D721Med (cell line): ENCODE measurements around the gene CDH26.

Experiments
- DNase-seq: peaks from one replicate; pipeline ENCODE4 v3.0.0; 2011; ENCODE audit warnings: low spot score; ENCODE audit not compliant: insufficient read length
- FAIRE-seq: peaks from 2 replicates; lab custom pipeline; 2011; peaks lifted over from hg19 to GRCh38; lab: Jason Lieb, UNC
- CTCF ChIP-seq: IDR thresholded peaks from 2 replicates; pipeline ENCODE4 v1.5.1; 2012; ENCODE audit warnings: mild to moderate bottlenecking, control low read depth; ENCODE audit not compliant: insufficient read depth; ENCODE audit errors: missing control alignments

Gene CDH26

GRCh38 chr20:59962155-59962554 is 3.9 kb downstream of the CDH26 start:
- no peak for TF ChIP-seq CTCF
- DNase-seq = no peak
- no peak for FAIRE-seq

GRCh38 chr20:59966428-59966827 is 8.2 kb downstream of the CDH26 start:
- FAIRE-seq = no peak
- TF ChIP-seq CTCF = no peak
- no peak for DNase-seq

GRCh38 chr20:59971428-59971827 is 13.2 kb downstream of the CDH26 start:
- no peak for TF ChIP-seq CTCF
- FAIRE-seq (no peak), DNase-seq (no peak)

- TF ChIP-seq CTCF = no peak
- DNase-seq (no peak), FAIRE-seq (no peak)
Observed at GRCh38 chr20:59972037-59972801, 14.0 kb downstream of the CDH26 start.

GRCh38 chr20:59976156-59976782 is 18.0 kb downstream of the CDH26 start:
- FAIRE-seq (no peak), DNase-seq (no peak)
- no peak for TF ChIP-seq CTCF

- FAIRE-seq = no peak
- no peak for DNase-seq
- no peak for TF ChIP-seq CTCF
Observed at GRCh38 chr20:59977086-59977485, 18.9 kb downstream of the CDH26 start.

GRCh38 chr20:59983076-59983475 is 24.9 kb downstream of the CDH26 start:
- no peak for DNase-seq
- no peak for TF ChIP-seq CTCF
- no peak for FAIRE-seq
